ENCODE data around the gene ZC3H12C.

ZC3H12C gene

GRCh38 chr11:110098645-110099044, 5.5 kb downstream of the ZC3H12C start:
- peak in 1 of 3 experiments; percentile 21 for DNase-seq

GRCh38 chr11:110100476-110101240, 7.5 kb downstream of the ZC3H12C start:
- DNase-seq, result no peak

DNA sequence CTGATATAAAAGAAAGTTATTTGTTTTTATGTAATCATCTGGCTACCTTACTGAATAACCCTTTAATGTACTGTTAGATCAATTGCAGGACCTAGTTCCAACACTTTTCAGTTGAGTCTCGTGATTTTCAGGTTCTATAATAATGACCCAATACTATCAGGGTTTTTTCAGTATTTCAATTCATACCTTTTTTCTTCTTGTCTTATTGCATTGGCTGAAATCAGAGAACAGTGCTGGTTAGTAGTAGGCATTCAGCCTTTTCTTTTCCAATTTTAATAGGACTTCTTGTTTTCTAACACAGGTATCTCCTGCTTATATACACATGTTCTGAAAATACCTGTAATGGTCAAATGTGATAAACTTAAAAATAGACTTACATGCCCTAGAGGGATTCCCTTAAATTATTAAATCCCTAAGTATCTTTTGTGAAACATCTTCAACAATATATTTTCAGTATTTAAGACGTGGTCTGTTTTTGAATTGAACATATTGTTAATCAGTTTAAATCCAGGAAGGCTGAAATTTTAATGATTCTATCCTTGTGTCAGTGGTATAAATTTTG, 13.6 kb downstream of the ZC3H12C start:
- DNase-seq, result no peak

GRCh38 chr11:110110854-110111253, 17.7 kb downstream of the ZC3H12C start:
- DNase-seq, result no peak

GRCh38 chr11:110112457-110112856, 19.3 kb downstream of the ZC3H12C start:
- DNase-seq, result no peak

GRCh38 chr11:110113505-110113904, 20.3 kb downstream of the ZC3H12C start:
- no peak for DNase-seq

GRCh38 chr11:110113973-110114372, 20.8 kb downstream of the ZC3H12C start:
- no peak for DNase-seq

- DNase-seq, result no peak
These were observed 26.1 kb downstream of the ZC3H12C start for GRCh38 chr11:110119317-110119716.

DNA sequence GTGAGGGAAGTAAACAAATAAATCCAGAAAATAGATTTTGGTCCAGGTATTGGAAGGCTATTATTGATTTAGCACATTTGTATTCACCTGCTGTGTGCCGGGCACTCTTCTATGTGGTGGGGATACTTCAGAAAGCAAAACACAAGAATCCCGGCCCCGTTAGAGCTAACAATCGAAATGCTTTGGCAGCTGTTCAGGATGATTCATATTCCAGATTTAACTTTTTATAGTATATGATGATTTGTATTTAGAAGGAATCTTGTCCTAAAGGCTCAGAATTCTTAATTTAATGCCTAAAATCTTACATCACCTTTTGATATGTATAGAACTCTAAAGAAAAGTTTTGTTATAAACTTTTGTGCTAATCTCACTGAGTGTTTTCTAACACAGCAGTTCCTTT, 28.0 kb downstream of the ZC3H12C start:
- peak in 1 of 3 experiments; percentile 42 for DNase-seq

- DNase-seq, result no peak
These were observed 29.8 kb downstream of the ZC3H12C start for GRCh38 chr11:110123003-110123402.

DNA sequence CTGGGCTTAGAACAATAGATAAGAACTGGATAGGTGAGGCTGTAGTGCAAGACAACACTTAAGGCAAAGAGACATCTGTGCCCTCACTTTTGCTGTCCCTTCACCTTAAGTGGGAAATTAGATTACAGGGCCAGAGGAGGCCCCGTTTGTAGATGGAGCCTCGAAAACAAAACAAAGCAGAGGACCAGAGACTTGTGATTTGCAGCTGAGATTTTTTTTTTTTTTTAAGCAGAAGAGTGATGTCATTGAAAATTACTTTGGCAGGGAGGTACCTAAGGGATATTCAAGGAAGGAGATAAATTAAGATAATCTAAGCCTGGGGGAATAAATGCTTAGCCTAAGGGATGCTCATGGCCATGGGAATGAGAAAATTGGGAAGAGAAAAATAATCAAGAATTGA, 31.4 kb downstream of the ZC3H12C start:
- DNase-seq, result no peak

GRCh38 chr11:110125632-110126031, 32.4 kb downstream of the ZC3H12C start:
- no peak for DNase-seq

DNA sequence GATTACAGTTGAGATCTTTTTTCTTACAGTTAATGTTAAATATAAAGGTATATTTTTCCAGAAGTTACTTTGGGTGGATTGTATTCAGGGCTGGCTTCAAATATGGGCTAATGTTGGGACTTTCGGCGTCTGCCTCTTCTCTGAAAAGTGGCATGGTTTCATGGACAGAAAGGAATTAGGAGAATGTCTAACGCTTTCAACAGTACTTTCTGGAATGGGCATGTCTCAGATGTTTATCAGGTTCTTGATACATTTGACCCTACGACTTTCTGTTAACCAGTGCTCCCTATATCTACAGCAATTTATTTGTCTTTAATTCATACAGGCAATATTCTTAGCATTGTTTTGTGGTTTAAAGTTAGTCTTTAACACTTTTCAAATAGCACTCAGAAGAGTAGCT, 33.7 kb downstream of the ZC3H12C start:
- no peak for DNase-seq

- DNase-seq, result peak in 2 of 3 experiments; percentile 66 to 83
These were observed 35.0 kb downstream of the ZC3H12C start for GRCh38 chr11:110128161-110128560.

DNA sequence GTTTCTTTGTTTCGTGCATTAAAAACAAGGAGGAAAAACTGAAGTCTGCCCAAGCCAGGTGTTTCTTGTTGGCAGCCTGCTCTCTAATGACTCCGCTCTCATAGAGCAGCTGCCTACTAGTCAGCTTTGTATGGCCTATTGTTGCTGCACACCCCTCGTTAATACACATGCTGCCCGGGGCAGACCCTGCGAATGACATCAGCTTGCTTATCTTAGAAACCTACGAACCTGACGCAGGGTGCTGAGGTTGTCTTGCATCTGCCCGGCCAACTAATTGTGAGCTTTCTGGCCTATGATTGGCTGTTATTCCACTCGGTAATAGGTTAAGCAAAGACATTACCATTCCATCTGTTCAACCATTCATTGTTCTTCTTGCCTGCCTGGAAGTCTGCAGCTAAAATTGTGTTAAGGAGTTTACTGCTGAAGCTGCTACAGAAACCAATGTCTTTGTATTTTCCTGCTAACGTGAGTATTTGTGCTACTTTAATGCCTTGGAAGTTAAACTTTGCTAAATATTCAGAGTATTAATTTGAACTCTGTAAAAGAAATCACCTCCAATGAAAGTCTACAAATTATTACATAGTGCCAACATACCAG, 37.5 kb downstream of the ZC3H12C start:
- DNase-seq, result peak; percentile 49 to 100 (median 97)

- DNase-seq, result peak in 2 of 3 experiments; percentile 52 to 88
These were observed 38.4 kb downstream of the ZC3H12C start for GRCh38 chr11:110131386-110132123.

GRCh38 chr11:110133160-110133559, 40.0 kb downstream of the ZC3H12C start:
- peak in 1 of 3 experiments; percentile 54 for DNase-seq

- DNase-seq, result peak; percentile 10 to 97 (median 84)
These were observed 40.9 kb downstream of the ZC3H12C start for GRCh38 chr11:110134110-110134509.

DNA sequence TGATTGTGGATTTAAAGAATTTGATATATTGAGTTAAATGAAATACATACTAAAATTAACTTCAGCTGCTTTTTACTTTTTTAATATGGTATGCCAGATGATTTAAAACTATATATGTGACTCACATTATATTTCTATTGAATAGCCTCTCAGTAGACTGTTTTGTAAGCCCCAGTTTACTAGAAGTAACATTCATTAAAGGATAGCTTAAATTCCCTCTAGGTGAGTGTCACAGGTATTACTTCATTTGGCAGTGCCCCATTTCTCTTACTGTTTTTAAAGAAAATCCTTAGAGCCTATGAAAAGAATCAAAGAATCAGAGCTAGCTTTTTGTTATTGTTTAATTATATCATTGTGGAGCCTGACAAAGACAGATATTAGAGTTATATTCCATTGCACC, 48.6 kb downstream of the ZC3H12C start:
- no peak for DNase-seq

GRCh38 chr11:110147962-110148709, 54.9 kb downstream of the ZC3H12C start:
- no peak for DNase-seq

GRCh38 chr11:110148775-110149744, 55.9 kb downstream of the ZC3H12C start:
- DNase-seq, result no peak
